ENCODE measurements around the gene ATAD5.

ATAD5 gene

DNA sequence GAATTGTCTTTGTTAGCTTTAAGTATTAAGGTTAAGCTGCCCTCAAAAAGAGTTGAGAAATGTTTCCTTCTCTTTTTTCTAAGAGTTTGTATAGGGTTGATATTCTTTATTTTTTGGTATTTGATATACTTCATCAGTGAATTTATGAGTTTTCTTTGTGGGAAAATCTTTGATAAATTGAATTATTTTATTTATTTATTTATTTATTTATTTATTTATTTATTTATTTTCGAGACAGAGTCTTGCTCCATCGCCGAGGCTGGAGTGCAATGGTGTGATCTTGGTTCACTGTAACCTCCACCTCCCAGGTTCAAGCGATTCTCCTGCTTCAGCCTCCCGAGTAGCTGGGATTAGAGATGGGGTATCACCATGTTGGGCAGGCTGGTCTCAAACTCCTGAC, 54.4 kb downstream of the ATAD5 start:
- no peak overlapping the region for H2AFZ ChIP-seq (ENCODE audit: low read depth, low read length)
- no peaks in the 10 kb centered on the region for H3K4me1 ChIP-seq (ENCODE audit: low read length)
- no peaks in the 10 kb centered on the region for H3K79me2 ChIP-seq (ENCODE audit: low read length)
- peaks cover 11% of the 10 kb centered on the region for H3K36me3 ChIP-seq (replicated peaks; ENCODE audit: low read depth, low read length)
- no peak overlapping the region for H3K9ac ChIP-seq (ENCODE audit: low read length)
- no peaks in the 10 kb centered on the region for H3K27me3 ChIP-seq (ENCODE audit: low read depth, low read length)
- H4K20me1 ChIP-seq (ENCODE audit: insufficient read depth, low read length): no peaks in the 10 kb centered on the region
- H3K27ac ChIP-seq (ENCODE audit: low read length): no peak overlapping the region
- no peak for TF ChIP-seq EZH2phosphoT487 (IDR thresholded peaks at IDR 0.05; ENCODE audit: low read depth)
- TF ChIP-seq, protein P1, sequence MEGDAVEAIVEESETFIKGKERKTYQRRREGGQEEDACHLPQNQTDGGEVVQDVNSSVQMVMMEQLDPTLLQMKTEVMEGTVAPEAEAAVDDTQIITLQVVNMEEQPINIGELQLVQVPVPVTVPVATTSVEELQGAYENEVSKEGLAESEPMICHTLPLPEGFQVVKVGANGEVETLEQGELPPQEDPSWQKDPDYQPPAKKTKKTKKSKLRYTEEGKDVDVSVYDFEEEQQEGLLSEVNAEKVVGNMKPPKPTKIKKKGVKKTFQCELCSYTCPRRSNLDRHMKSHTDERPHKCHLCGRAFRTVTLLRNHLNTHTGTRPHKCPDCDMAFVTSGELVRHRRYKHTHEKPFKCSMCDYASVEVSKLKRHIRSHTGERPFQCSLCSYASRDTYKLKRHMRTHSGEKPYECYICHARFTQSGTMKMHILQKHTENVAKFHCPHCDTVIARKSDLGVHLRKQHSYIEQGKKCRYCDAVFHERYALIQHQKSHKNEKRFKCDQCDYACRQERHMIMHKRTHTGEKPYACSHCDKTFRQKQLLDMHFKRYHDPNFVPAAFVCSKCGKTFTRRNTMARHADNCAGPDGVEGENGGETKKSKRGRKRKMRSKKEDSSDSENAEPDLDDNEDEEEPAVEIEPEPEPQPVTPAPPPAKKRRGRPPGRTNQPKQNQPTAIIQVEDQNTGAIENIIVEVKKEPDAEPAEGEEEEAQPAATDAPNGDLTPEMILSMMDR (IDR thresholded peaks at IDR 0.05; ENCODE audit: low read depth, low read length): no peak
- H3K4me3 ChIP-seq (ENCODE audit: low read length): no peak overlapping the region
- H3K4me2 ChIP-seq (ENCODE audit: low read length): no peak overlapping the region
- H3K9me3 ChIP-seq (ENCODE audit: insufficient read depth, low read length): no peaks in the 10 kb centered on the region

DNA sequence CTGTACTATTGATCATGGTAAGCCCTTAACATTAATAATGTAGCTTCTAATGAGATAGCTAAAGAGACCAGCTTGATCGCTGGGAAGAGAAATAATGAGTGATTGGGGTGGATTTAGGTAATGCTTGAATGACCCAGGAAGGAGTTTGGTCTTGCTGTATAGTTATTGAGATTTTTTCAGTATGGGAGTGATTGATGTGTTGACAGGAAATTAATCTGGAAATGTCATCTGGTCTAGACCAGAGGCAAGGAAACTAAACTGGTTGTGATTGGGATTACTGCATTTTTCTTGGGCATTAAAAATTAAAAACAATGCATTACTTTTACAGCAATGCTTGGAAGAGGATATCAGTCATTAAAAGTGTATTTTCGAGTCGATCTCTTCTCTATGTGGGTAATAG, 62.5 kb downstream of the ATAD5 start:
- H3K4me2 ChIP-seq (ENCODE audit: low read length): no peak overlapping the region
- no peak overlapping the region for H2AFZ ChIP-seq (ENCODE audit: low read depth, low read length)
- no peaks in the 10 kb centered on the region for H4K20me1 ChIP-seq (ENCODE audit: insufficient read depth, low read length)
- no peaks in the 10 kb centered on the region for H3K9me3 ChIP-seq (ENCODE audit: insufficient read depth, low read length)
- no peak for TF ChIP-seq EZH2phosphoT487 (IDR thresholded peaks at IDR 0.05; ENCODE audit: low read depth)
- TF ChIP-seq, protein P1 (IDR thresholded peaks at IDR 0.05; ENCODE audit: low read depth, low read length): no peak
- no peaks in the 10 kb centered on the region for H3K27me3 ChIP-seq (ENCODE audit: low read depth, low read length)
- no peak overlapping the region for H3K27ac ChIP-seq (ENCODE audit: low read length)
- H3K4me3 ChIP-seq (ENCODE audit: low read length): no peak overlapping the region
- H3K9ac ChIP-seq (ENCODE audit: low read length): no peak overlapping the region
- peaks cover 30% of the 10 kb centered on the region for H3K36me3 ChIP-seq (replicated peaks; ENCODE audit: low read depth, low read length)
- no peaks in the 10 kb centered on the region for H3K4me1 ChIP-seq (ENCODE audit: low read length)
- H3K79me2 ChIP-seq (ENCODE audit: low read length): no peaks in the 10 kb centered on the region

DNA sequence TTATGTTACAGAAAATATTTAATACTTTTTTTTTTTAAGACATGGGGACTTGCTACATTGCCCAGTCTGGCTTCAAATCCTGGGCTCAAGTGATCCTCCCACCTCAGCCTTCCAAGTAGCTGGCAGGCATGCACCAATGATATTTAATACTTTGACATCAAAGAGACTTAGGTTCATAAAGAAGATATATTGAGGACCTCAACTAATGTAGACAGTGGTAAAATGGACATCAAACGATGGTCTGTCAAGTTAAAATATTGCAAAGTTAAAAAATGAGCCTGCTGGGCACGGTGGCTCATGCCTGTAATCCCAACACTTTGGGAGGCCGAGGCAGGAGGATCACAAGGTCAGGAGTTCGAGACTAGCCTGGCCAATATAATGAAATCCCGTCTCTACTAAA, 65.5 kb downstream of the ATAD5 start:
- H3K79me2 ChIP-seq (ENCODE audit: low read length): no peaks in the 10 kb centered on the region
- no peaks in the 10 kb centered on the region for H4K20me1 ChIP-seq (ENCODE audit: insufficient read depth, low read length)
- no peaks in the 10 kb centered on the region for H3K27me3 ChIP-seq (ENCODE audit: low read depth, low read length)
- H3K36me3 ChIP-seq (replicated peaks; ENCODE audit: low read depth, low read length): peaks cover 40% of the 10 kb centered on the region
- H2AFZ ChIP-seq (ENCODE audit: low read depth, low read length): no peak overlapping the region
- H3K4me3 ChIP-seq (ENCODE audit: low read length): no peak overlapping the region
- H3K27ac ChIP-seq (ENCODE audit: low read length): no peak overlapping the region
- no peaks in the 10 kb centered on the region for H3K9me3 ChIP-seq (ENCODE audit: insufficient read depth, low read length)
- no peak overlapping the region for H3K4me2 ChIP-seq (ENCODE audit: low read length)
- TF ChIP-seq, protein P1 (IDR thresholded peaks at IDR 0.05; ENCODE audit: low read depth, low read length): no peak
- TF ChIP-seq EZH2phosphoT487 (IDR thresholded peaks at IDR 0.05; ENCODE audit: low read depth): no peak
- no peak overlapping the region for H3K9ac ChIP-seq (ENCODE audit: low read length)
- no peaks in the 10 kb centered on the region for H3K4me1 ChIP-seq (ENCODE audit: low read length)

DNA sequence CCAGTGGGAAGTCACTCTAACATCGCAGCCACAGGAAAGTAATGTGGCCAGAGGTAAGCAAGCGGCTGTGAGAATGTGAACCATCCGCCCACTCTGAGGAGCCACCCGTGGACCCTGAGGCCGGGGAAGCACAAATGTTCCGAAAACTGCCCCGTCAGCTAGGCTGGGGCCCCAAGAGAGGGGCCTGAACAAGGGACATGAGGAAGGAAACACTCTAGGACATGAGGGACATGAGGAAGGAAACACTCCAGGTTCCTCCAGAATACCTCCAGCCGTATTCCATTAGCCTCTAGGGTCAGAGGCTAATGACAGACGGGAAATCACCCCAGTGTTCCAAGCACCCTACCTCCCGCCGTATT, 74.0 kb downstream of the ATAD5 start:
- peaks cover 28% of the 10 kb centered on the region for H3K4me1 ChIP-seq (ENCODE audit: low read length)
- H3K9me3 ChIP-seq (ENCODE audit: insufficient read depth, low read length): no peaks in the 10 kb centered on the region
- H3K36me3 ChIP-seq (replicated peaks; ENCODE audit: low read depth, low read length): peaks cover 13% of the 10 kb centered on the region
- no peaks in the 10 kb centered on the region for H3K27me3 ChIP-seq (ENCODE audit: low read depth, low read length)
- no peaks in the 10 kb centered on the region for H4K20me1 ChIP-seq (ENCODE audit: insufficient read depth, low read length)
- peak overlapping the region; percentile 38 for H3K27ac ChIP-seq (ENCODE audit: low read length)
- H3K79me2 ChIP-seq (ENCODE audit: low read length): peaks cover 39% of the 10 kb centered on the region
- peak overlapping the region; percentile 95 for H3K4me3 ChIP-seq (ENCODE audit: low read length)
- TF ChIP-seq, protein P1 (IDR thresholded peaks at IDR 0.05; ENCODE audit: low read depth, low read length): no peak
- no peak for TF ChIP-seq EZH2phosphoT487 (IDR thresholded peaks at IDR 0.05; ENCODE audit: low read depth)
- H3K9ac ChIP-seq (ENCODE audit: low read length): peak overlapping the region; percentile 94
- H2AFZ ChIP-seq (ENCODE audit: low read depth, low read length): peak overlapping the region; percentile 79
- H3K4me2 ChIP-seq (ENCODE audit: low read length): peak overlapping the region; percentile 94

All from OCI-LY3 (cell line).